ENCODE data around the gene ALDH1B1. TPM values are rescaled to one million over a fixed set of nuclear protein-coding genes. Genes with fewer than 3 reads are reported as not detected.

ALDH1B1 gene
- total RNA-seq, 4 donors from 2014 or later = 253 to 364 (median 272) TPM

DNA sequence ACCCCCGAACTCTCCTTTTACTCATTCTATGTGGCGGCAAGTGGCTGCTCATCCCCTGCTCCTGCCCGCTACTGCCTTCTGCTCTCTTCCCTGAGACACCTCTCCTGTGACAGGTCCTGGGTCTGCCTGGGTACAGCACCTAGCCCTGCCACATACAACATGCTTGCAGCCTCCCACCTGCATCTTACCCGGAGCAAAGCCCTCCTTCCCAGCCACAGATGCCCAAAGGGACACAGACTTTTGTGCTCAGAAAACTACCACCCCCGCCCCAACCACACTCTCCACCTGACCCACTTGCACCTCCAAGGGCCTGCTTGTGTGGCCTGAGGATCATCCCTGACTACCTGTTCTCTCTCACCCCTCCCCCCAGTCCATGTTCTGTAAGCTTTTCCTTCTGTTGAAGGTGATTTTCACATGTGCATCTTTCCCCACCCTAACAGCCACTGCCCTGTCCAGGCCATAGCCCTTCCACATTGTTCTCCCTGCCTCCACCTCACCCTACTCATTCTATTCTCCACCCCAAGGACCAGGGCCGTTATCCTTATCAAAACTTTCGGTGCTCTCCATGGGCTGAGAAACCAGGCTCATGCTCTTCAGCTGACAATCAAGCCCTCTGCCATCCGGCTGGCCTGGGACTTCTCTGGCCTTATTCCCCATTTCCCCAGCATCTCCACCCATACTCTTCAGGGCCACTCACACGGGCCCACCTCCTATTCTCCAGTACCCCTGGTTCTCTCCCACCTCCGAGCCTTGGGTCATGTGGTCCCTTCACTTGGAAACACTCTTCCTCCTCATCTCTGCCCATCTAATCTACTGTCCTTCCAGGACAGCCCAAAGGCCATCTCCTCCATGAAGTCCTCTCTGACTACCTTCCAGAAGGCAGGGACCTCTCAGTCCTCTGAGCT lies 46.4 kb upstream of the ALDH1B1 start:
- Histone ChIP-seq H3K36me3 (no peaks in the 10 kb centered on the region), H3K27me3 (no peaks in the 10 kb centered on the region), H3K27ac (replicated peaks in 1 of 4) (no peak overlapping the region), H3K9me3 (no peaks in the 10 kb centered on the region), H3K4me1 (peaks cover 0 to 6% (median 2%) of the 10 kb centered on the region in 4 donors), H3K4me3 (no peak overlapping the region)
- WGBS = 91% methylated on average over 10 of the region's 10 CpGs
- TF ChIP-seq POLR2A (IDR thresholded peaks at IDR 0.05; ENCODE audit: low read depth) (no peak), CTCF (IDR thresholded peaks at IDR 0.05) (no peak), EP300 (IDR thresholded peaks at IDR 0.05) (no peak), POLR2AphosphoS5 (IDR thresholded peaks at IDR 0.05) (no peak)
- no peak for DNase-seq (ENCODE audit: extremely low spot score)
- intact Hi-C loops (cut with DNase I) = no loop called here

- WGBS = 37% methylated on average over 6 of the region's 7 CpGs
- Histone ChIP-seq H3K27ac (replicated peaks in 1 of 4) (no peak overlapping the region), H3K4me3 (no peak overlapping the region), H3K9me3 (no peaks in the 10 kb centered on the region), H3K27me3 (no peaks in the 10 kb centered on the region), H3K4me1 (peaks cover 0 to 6% (median 2%) of the 10 kb centered on the region in 4 donors), H3K36me3 (no peaks in the 10 kb centered on the region)
- no peak for DNase-seq (ENCODE audit: extremely low spot score)
- no peak for TF ChIP-seq CTCF (IDR thresholded peaks at IDR 0.05)
- TF ChIP-seq EP300 (IDR thresholded peaks at IDR 0.05) = no peak
- no peak for TF ChIP-seq POLR2A (IDR thresholded peaks at IDR 0.05; ENCODE audit: low read depth)
- no peak for TF ChIP-seq POLR2AphosphoS5 (IDR thresholded peaks at IDR 0.05)
- intact Hi-C loops (cut with DNase I) = no loop called here
Measured at GRCh38 chr9:38346811-38347210, 45.7 kb upstream of the ALDH1B1 start.

DNA sequence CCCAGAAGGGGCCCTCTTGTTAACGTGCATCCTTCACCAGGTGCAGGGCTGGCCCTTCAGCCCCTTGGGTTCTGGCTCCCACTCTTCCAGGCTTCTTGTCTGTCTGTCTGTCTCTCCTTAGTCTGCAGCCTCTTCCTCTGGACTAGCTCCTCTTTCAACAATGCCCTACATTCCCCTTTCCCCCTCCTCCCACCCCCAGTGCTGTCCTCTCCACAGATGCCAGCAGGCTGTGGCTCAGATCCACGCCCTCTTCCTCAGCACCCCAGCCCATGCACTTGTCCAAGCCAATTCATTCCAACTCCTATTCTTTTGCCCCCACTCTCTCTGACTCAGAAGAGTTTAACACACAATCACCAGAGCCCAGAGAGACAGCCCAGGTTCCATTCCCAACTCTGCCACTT lies 45.2 kb upstream of the ALDH1B1 start:
- H3K9me3 ChIP-seq = no peaks in the 10 kb centered on the region
- intact Hi-C loops (cut with DNase I) = no loop called here
- H3K4me1 ChIP-seq = peaks cover 0 to 11% (median 5%) of the 10 kb centered on the region in 4 donors
- H3K4me3 ChIP-seq = no peak overlapping the region
- TF ChIP-seq EP300 (IDR thresholded peaks at IDR 0.05) (no peak), CTCF (IDR thresholded peaks at IDR 0.05) (no peak), POLR2AphosphoS5 (IDR thresholded peaks at IDR 0.05) (no peak), POLR2A (IDR thresholded peaks at IDR 0.05; ENCODE audit: low read depth) (no peak)
- H3K27ac ChIP-seq (replicated peaks in 1 of 4) = no peak overlapping the region
- DNase-seq (ENCODE audit: extremely low spot score) = no peak
- WGBS = 60% methylated on average over 2 of the region's 2 CpGs
- no peaks in the 10 kb centered on the region for H3K27me3 ChIP-seq
- no peaks in the 10 kb centered on the region for H3K36me3 ChIP-seq

DNA sequence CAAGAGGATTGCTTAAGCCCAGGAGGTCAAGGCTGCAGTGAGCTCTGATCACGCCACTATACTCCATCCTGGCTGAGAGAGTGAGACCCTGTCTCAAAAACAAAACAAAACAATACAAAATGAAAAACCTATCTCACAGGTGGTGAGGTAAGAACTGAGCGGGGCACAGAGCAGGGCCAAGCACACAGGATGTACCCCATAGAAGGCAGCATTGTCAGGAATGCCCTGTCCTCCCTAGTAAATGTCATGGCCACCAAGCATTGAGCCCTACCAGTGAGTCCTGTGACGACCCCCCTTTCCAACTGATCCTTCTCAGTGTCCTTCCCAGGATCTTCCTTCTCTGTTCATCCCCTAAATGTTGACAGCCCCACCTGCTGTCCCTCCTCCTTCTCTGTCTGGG lies 44.6 kb upstream of the ALDH1B1 start:
- WGBS = 88% methylated on average over 3 of the region's 3 CpGs
- no peak for TF ChIP-seq POLR2A (IDR thresholded peaks at IDR 0.05; ENCODE audit: low read depth)
- Histone ChIP-seq H3K36me3 (no peaks in the 10 kb centered on the region), H3K9me3 (no peaks in the 10 kb centered on the region), H3K4me1 (peaks cover 0 to 18% (median 12%) of the 10 kb centered on the region in 4 donors), H3K27ac (replicated peaks in 1 of 4) (no peak overlapping the region), H3K27me3 (no peaks in the 10 kb centered on the region), H3K4me3 (no peak overlapping the region)
- intact Hi-C loops (cut with DNase I) = no loop called here
- no peak for DNase-seq (ENCODE audit: extremely low spot score)

DNA sequence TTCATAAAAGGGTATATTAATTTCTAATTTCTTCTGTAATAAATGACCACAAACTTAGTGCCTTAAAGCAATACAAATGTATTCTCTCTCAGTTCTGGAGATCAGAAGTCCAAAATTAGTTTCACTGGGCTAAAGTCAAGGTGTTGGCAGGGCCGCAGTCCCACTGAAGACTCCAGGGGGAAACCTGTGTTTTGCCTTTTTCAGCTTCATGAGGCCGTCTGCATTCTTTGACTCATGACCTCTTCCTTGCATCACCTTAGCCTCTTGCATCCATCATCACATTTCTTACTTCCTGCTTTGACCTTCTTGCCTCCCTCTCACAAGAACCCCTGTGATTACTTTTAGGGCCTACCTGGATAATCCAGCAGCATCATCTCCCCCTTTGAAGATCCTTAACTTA lies 42.0 kb upstream of the ALDH1B1 start:
- no peak overlapping the region for H3K4me3 ChIP-seq
- no peaks in the 10 kb centered on the region for H3K9me3 ChIP-seq
- peaks cover 0 to 21% (median 15%) of the 10 kb centered on the region in 4 donors for H3K4me1 ChIP-seq
- WGBS = 86% methylated on average over 2 of the region's 2 CpGs
- TF ChIP-seq CTCF (IDR thresholded peaks at IDR 0.05) = no peak
- TF ChIP-seq POLR2A (IDR thresholded peaks at IDR 0.05; ENCODE audit: low read depth) = no peak
- no peak for TF ChIP-seq POLR2AphosphoS5 (IDR thresholded peaks at IDR 0.05)
- no peak for TF ChIP-seq EP300 (IDR thresholded peaks at IDR 0.05)
- H3K27me3 ChIP-seq = no peaks in the 10 kb centered on the region
- H3K36me3 ChIP-seq = no peaks in the 10 kb centered on the region
- H3K27ac ChIP-seq (replicated peaks in 1 of 4) = no peak overlapping the region
- intact Hi-C loops (cut with DNase I) = no loop called here
- DNase-seq (ENCODE audit: extremely low spot score) = no peak
